Activated CD8-positive, alpha-beta memory T cell treated with anti-CD3 and anti-CD28 coated beads for 24 hours (primary cell): ENCODE measurements around the gene AUTS2.

Source experiments
- DNase-seq: peaks from one replicate; pipeline ENCODE4 v3.0.0-alpha.2; 2020

The AUTS2 gene

GRCh38 chr7:70098905-70099672, 500.8 kb downstream of the AUTS2 start:
- DNase-seq: no peak

- DNase-seq: no peak
Observed at GRCh38 chr7:70104243-70104642, 506.0 kb downstream of the AUTS2 start.

- no peak for DNase-seq
Observed at GRCh38 chr7:70113078-70113477, 514.8 kb downstream of the AUTS2 start.

- no peak for DNase-seq
Observed at GRCh38 chr7:70113536-70113935, 515.3 kb downstream of the AUTS2 start.

GRCh38 chr7:70114806-70115205, 516.5 kb downstream of the AUTS2 start:
- DNase-seq: no peak

- DNase-seq: no peak
Observed at GRCh38 chr7:70116244-70116643, 518.0 kb downstream of the AUTS2 start.

GRCh38 chr7:70116867-70117266, 518.6 kb downstream of the AUTS2 start:
- DNase-seq: no peak

- no peak for DNase-seq
Observed at GRCh38 chr7:70120851-70121250, 522.6 kb downstream of the AUTS2 start.

GRCh38 chr7:70131817-70132216, 533.5 kb downstream of the AUTS2 start:
- no peak for DNase-seq

- no peak for DNase-seq
Observed at GRCh38 chr7:70132226-70132851, 534.1 kb downstream of the AUTS2 start.

GRCh38 chr7:70132852-70133690, 534.8 kb downstream of the AUTS2 start:
- DNase-seq: no peak

- DNase-seq: no peak
Observed at GRCh38 chr7:70134029-70134770, 535.9 kb downstream of the AUTS2 start.

GRCh38 chr7:70135656-70136055, 537.4 kb downstream of the AUTS2 start:
- no peak for DNase-seq

- no peak for DNase-seq
Observed at GRCh38 chr7:70137126-70137525, 538.9 kb downstream of the AUTS2 start.

- DNase-seq: no peak
Observed at GRCh38 chr7:70142247-70142932, 544.1 kb downstream of the AUTS2 start.

GRCh38 chr7:70143075-70144044, 545.1 kb downstream of the AUTS2 start:
- DNase-seq: no peak

GRCh38 chr7:70148997-70149396, 550.7 kb downstream of the AUTS2 start:
- DNase-seq: no peak

GRCh38 chr7:70152313-70152712, 554.0 kb downstream of the AUTS2 start:
- no peak for DNase-seq

- no peak for DNase-seq
Observed at GRCh38 chr7:70153933-70154332, 555.7 kb downstream of the AUTS2 start.

- no peak for DNase-seq
Observed at GRCh38 chr7:70154521-70155180, 556.4 kb downstream of the AUTS2 start.

GRCh38 chr7:70156057-70156456, 557.8 kb downstream of the AUTS2 start:
- no peak for DNase-seq
